ENCODE results near the gene MYH7.

- TF ChIP-seq, protein P1, sequence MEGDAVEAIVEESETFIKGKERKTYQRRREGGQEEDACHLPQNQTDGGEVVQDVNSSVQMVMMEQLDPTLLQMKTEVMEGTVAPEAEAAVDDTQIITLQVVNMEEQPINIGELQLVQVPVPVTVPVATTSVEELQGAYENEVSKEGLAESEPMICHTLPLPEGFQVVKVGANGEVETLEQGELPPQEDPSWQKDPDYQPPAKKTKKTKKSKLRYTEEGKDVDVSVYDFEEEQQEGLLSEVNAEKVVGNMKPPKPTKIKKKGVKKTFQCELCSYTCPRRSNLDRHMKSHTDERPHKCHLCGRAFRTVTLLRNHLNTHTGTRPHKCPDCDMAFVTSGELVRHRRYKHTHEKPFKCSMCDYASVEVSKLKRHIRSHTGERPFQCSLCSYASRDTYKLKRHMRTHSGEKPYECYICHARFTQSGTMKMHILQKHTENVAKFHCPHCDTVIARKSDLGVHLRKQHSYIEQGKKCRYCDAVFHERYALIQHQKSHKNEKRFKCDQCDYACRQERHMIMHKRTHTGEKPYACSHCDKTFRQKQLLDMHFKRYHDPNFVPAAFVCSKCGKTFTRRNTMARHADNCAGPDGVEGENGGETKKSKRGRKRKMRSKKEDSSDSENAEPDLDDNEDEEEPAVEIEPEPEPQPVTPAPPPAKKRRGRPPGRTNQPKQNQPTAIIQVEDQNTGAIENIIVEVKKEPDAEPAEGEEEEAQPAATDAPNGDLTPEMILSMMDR (IDR thresholded peaks at IDR 0.05), result no peak
- no peak for TF ChIP-seq POLR2A (IDR thresholded peaks at IDR 0.05)
Observed at GRCh38 chr14:23370221-23370620, 65.2 kb downstream of the MYH7 start.
